Activated T-helper 17 cell treated with anti-CD3 and anti-CD28 coated beads, Interleukin-2, amount 50 U/mL, for 72 hours (primary cell): ENCODE results near the gene KIF1B. TPM values are rescaled to one million over a fixed set of nuclear protein-coding genes. Genes with fewer than 3 reads are reported as not detected.

ENCODE experiments used
- ATAC-seq: fragments of 150-1000 bp; cut with Tn5 transposase; replicated peaks from 2 replicates; pipeline ENCODE4 v1.10.0; 2021; ENCODE audit warnings: mild to moderate bottlenecking, moderate library complexity
- H3K27ac Mint-ChIP-seq: one replicate; pipeline ENCODE4 v1.8.0; 2022; ENCODE audit warnings: mixed read lengths
- H3K27me3 Mint-ChIP-seq: one replicate; pipeline ENCODE4 v1.8.0; 2022; ENCODE audit warnings: mixed read lengths
- H3K36me3 Mint-ChIP-seq: one replicate; pipeline ENCODE4 v1.8.0; 2022; ENCODE audit warnings: low read depth, mild to moderate bottlenecking, mixed read lengths
- H3K4me1 Mint-ChIP-seq: one replicate; pipeline ENCODE4 v1.8.0; 2022; ENCODE audit warnings: mixed read lengths
- H3K4me3 Mint-ChIP-seq: one replicate; pipeline ENCODE4 v1.8.0; 2022; ENCODE audit warnings: mild to moderate bottlenecking, mixed read lengths
- H3K9me3 Mint-ChIP-seq: one replicate; pipeline ENCODE4 v1.8.0; 2022; ENCODE audit warnings: mixed read lengths
- total RNA-seq, 2 donors: library from RNA; stranded (reverse); gene quantifications; one replicate each; pipeline ENCODE4 v1.2.3, GENCODE V29; 2022

Gene KIF1B
- total RNA-seq, 2 donors from 2014 or later = 13.5 to 17.0 TPM

- peak within 1 kb of the TSS; percentile 82 for H3K27ac Mint-ChIP-seq
- H3K36me3 Mint-ChIP-seq = no peaks in the 10 kb centered on the region
- no peaks in the 10 kb centered on the region for H3K4me1 Mint-ChIP-seq
- ATAC-seq = peak; percentile 91
- no peaks in the 10 kb centered on the region for H3K9me3 Mint-ChIP-seq
- peak within 1 kb of the TSS; percentile 92 for H3K4me3 Mint-ChIP-seq
- H3K27me3 Mint-ChIP-seq = no peaks in the 10 kb centered on the region
These were observed 220.1 kb downstream of the KIF1B start, which contains the start of gene CENPS for GRCh38 chr1:10430216-10431069. Gene CENPS, plus strand, starts transcription at chr1:10430433. Its CDS starts 85 bp downstream, at chr1:10430518.

Other genes with a start within 250 kb of the KIF1B start
- not detected for gene RBP7, start 213.3 kb upstream of the KIF1B start, total RNA-seq
- 10 to 100 TPM; 44.2 to 47.4 TPM for gene UBE4B, start 177.6 kb upstream of the KIF1B start, total RNA-seq
- 10 to 100 TPM; 24.8 to 86.0 TPM for gene PGD, start 188.5 kb downstream of the KIF1B start, total RNA-seq
- gene CENPS, start 219.9 kb downstream of the KIF1B start, total RNA-seq = 10 to 100 TPM in 1 of 2 donors, 1 to 10 TPM in 1; 7.2 to 13.7 TPM
- gene CORT, start 239.5 kb downstream of the KIF1B start, total RNA-seq = under 1 TPM in 1 of 2 donors, not detected in 1; 0.24 TPM